ENCODE data around the gene CPVL.

Gene CPVL

GRCh38 chr7:29091715-29092114 is 54.6 kb downstream of the CPVL start:
- ChIA-PET POLR2A (ENCODE audit: low non-redundant PET) (no interaction called here), CTCF (interaction anchor here (0.6 to 2.3 kb wide), 4 partner anchors 8 to 165 kb away, joined by 3 to 7 read pairs (median 4); no protein-coding TSS in a partner anchor)
- no peak overlapping the region for H3K27ac ChIP-seq
- DNase-seq (ENCODE audit: low spot score) = no peak
- no peak for TF ChIP-seq CTCF (conservative IDR thresholded peaks at IDR 0.05; ENCODE audit: low read depth)

GRCh38 chr7:29090836-29091601 is 55.3 kb downstream of the CPVL start:
- TF ChIP-seq CTCF (conservative IDR thresholded peaks at IDR 0.05; ENCODE audit: low read depth) = no peak
- CTCF ChIA-PET = interaction anchor here (0.6 to 2.3 kb wide), 10 partner anchors 9 to 1610 kb away, joined by 3 to 7 read pairs (median 4); no protein-coding TSS in a partner anchor
- POLR2A ChIA-PET (ENCODE audit: low non-redundant PET) = no interaction called here
- no peak overlapping the region for H3K27ac ChIP-seq
- DNase-seq (ENCODE audit: low spot score) = no peak

GRCh38 chr7:29090151-29090805 is 56.1 kb downstream of the CPVL start:
- DNase-seq (ENCODE audit: low spot score) = no peak
- ChIA-PET POLR2A (ENCODE audit: low non-redundant PET) (no interaction called here), CTCF (interaction anchor here (0.6 to 2.3 kb wide), 8 partner anchors 13 to 380 kb away, joined by 3 to 7 read pairs (median 4); no protein-coding TSS in a partner anchor)
- no peak for TF ChIP-seq CTCF (conservative IDR thresholded peaks at IDR 0.05; ENCODE audit: low read depth)
- no peak overlapping the region for H3K27ac ChIP-seq

- ChIA-PET POLR2A (ENCODE audit: low non-redundant PET) (no interaction called here), CTCF (interaction anchor here (0.6 to 1.6 kb wide), 5 partner anchors 19 to 833 kb away, joined by 3 to 7 read pairs (median 5); no protein-coding TSS in a partner anchor)
- no peak for DNase-seq (ENCODE audit: low spot score)
- no peak for TF ChIP-seq CTCF (conservative IDR thresholded peaks at IDR 0.05; ENCODE audit: low read depth)
- H3K27ac ChIP-seq = no peak overlapping the region
Observed at GRCh38 chr7:29087840-29088170, 58.5 kb downstream of the CPVL start.

GRCh38 chr7:29086545-29086944 is 59.8 kb downstream of the CPVL start:
- POLR2A ChIA-PET (ENCODE audit: low non-redundant PET) = no interaction called here
- H3K27ac ChIP-seq = no peak overlapping the region
- DNase-seq (ENCODE audit: low spot score) = no peak

More at GRCh38 chr7:29086545-29086944, 59.8 kb downstream of the CPVL start:
- no peak for TF ChIP-seq CTCF (conservative IDR thresholded peaks at IDR 0.05; ENCODE audit: low read depth)
- CTCF ChIA-PET = interaction anchor here (1.3 kb wide), 1 partner anchor 10 kb away, joined by 3 read pairs; no protein-coding TSS in a partner anchor
